ENCODE measurements around the gene TSPYL2.

Gene TSPYL2

GRCh38 chrX:53125506-53125905 lies 43.3 kb downstream of the TSPYL2 start:
- no peak for DNase-seq (ENCODE audit: low read depth)

GRCh38 chrX:53126377-53126776 lies 44.2 kb downstream of the TSPYL2 start:
- DNase-seq (ENCODE audit: low read depth) = no peak

DNA sequence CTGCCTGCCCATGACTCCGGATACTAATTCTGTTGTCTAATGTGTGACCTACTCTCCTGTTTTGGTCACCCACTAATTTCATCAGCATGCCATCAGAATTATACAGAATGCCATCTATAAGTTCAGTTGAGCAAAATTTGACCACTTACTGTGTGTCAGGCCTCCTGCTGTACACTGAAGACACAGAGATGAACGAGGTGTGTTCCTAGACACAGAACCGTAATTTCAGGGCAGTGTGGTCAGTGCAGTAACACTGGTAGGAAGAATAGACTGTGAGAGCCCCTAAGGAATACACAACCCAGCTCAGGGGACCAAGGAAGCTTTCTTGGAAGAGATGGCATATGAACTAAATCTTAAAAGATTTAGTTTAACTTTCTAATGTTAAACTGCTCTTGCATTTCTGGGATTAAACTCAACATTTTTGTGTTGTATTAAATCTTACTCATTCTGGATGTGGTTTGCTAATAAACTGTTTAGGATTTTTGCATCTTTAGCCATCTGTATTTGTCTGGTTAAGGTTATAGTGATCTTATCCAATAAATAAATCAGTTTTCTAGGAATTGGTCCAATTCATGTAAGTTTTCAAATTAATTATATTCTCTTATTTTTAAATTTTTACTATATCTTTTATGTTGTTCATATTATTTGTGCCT lies 46.1 kb downstream of the TSPYL2 start:
- DNase-seq (ENCODE audit: low read depth) = peak; percentile 51

DNA sequence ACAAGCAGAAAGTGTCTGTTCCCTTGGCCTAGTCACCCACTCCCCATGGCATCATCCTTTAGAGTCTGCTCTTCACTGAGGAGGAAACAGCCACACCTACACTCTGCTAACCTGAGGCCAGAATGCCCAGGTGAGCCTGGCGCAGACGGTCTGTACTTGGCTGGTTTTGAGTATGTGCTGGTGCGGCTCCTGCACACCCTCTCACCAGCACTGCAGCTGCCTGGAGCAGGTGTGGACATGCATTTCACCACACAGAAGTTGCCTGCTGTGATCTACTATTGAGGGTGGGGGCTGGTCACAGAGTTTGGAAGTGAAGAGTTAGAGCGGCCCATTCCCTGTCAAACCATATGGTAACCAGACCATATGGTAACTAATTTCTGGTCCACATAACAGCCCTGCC lies 51.2 kb downstream of the TSPYL2 start:
- no peak for DNase-seq (ENCODE audit: low read depth)

- DNase-seq (ENCODE audit: low read depth) = no peak
Observed at GRCh38 chrX:53135581-53135980, 53.4 kb downstream of the TSPYL2 start.
